GM23248 (cell line): ENCODE results near the gene SLC34A1.
"Not testable (repeated sequence)": the region's sequence is repeated elsewhere in the genome, so short reads cannot be mapped to it uniquely, and the experiment has no call there.

Source experiments
- EZH2 ChIP-seq: fragments of 200-600 bp; sonication (generic); IDR thresholded peaks from 2 replicates; pipeline ENCODE4 v1.6.1; 2018; ENCODE audit warnings: antibody characterized with exemption, mild to moderate bottlenecking; ENCODE audit not compliant: insufficient read depth, poor library complexity, severe bottlenecking
- EZH2phosphoT487 ChIP-seq: fragments of 200-600 bp; sonication (generic); IDR thresholded peaks from 2 replicates; pipeline ENCODE4 v1.6.1; 2018; ENCODE audit warnings: antibody characterized with exemption, moderate library complexity, mild to moderate bottlenecking, low read depth; ENCODE audit not compliant: insufficient read depth

DNA sequence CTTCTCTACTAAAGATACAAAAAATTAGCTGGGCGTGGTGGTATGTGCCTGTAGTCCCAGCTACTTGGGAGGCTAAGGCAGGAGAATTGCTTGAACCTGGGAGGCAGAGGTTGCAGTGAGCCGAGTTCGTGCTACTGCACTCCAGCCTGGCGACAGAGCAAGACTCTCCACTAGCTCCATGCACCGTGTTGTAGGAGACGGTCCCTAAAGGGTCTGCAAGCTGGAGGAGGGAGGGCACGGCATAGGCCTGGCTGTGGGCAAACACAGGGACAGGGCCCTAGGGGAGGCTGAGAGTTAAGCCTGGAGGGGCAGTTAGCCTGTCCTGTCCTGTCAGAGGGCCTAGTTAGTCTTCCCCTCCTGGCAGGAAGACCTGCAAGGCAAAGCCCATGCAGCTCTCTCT lies 23.5 kb upstream of the SLC34A1 start:
- not testable (repeated sequence) for TF ChIP-seq EZH2, EZH2phosphoT487
